H1 (cell line): ENCODE data around the gene TBKBP1. TPM values are rescaled to one million over a fixed set of nuclear protein-coding genes. Genes with fewer than 3 reads are reported as not detected.

Experiments
- CTCF ChIA-PET: fragments of 300-600 bp; sonication (Branson Sonifier 250); formaldehyde crosslinking; loops from one replicate; lab custom pipeline; 2021; ENCODE audit not compliant: partially characterized antibody; lab: Charles Lee
- POLR2A ChIA-PET: fragments of 300-600 bp; sonication (Branson Sonifier 250); formaldehyde crosslinking; loops from one replicate; lab custom pipeline; 2021; ENCODE audit warnings: inconsistent platforms; ENCODE audit not compliant: partially characterized antibody; lab: Charles Lee
- DNase-seq, 2 experiments: peaks; one replicate each; pipeline versions ENCODE4 v3.0.0 to v3.0.0-alpha.2; 2010 to 2022; ENCODE audit warnings: low spot score in 2 of 2, low read depth in 1 of 2, mixed read lengths in 1 of 2
- FAIRE-seq: peaks from 2 replicates; lab custom pipeline; 2011; peaks lifted over from hg19 to GRCh38; lab: Jason Lieb, UNC
- H2AFZ ChIP-seq: 2 replicates; pipeline ENCODE4 v1.8.1; 2012; ENCODE audit warnings: low read length, inconsistent platforms
- H2AK5ac ChIP-seq: 2 replicates; pipeline ENCODE4 v1.6.1; 2013; ENCODE audit warnings: low read depth, low read length
- H2BK120ac ChIP-seq: replicated peaks from 2 replicates; pipeline ENCODE3; 2013; ENCODE audit warnings: low read depth, low read length, inconsistent platforms
- H2BK12ac ChIP-seq: 2 replicates; pipeline ENCODE4 v1.6.1; 2013; ENCODE audit warnings: low read depth, low read length
- H2BK15ac ChIP-seq: 2 replicates; pipeline ENCODE4 v1.6.1; 2013; ENCODE audit warnings: low read length
- H2BK20ac ChIP-seq: 2 replicates; pipeline ENCODE4 v1.6.1; 2013; ENCODE audit warnings: low read length
- H2BK5ac ChIP-seq: 2 replicates; pipeline ENCODE4 v1.6.1; 2013; ENCODE audit warnings: low read depth, low read length
- H3K14ac ChIP-seq: 2 replicates; pipeline ENCODE4 v1.6.1; 2013; ENCODE audit warnings: inconsistent platforms; ENCODE audit not compliant: insufficient read length
- H3K18ac ChIP-seq: 2 replicates; pipeline ENCODE4 v1.6.1; 2013; ENCODE audit warnings: low read length; ENCODE audit errors: extremely low read depth
- H3K23ac ChIP-seq: 2 replicates; pipeline ENCODE4 v1.6.1; 2013; ENCODE audit warnings: inconsistent platforms; ENCODE audit not compliant: insufficient read length
- H3K23me2 ChIP-seq: 2 replicates; pipeline ENCODE4 v1.6.1; 2013; ENCODE audit warnings: low read depth, low read length
- H3K27ac ChIP-seq: 2 replicates; pipeline ENCODE4 v1.6.1; 2011; ENCODE audit warnings: low read depth, low read length, inconsistent platforms
- H3K27me3 ChIP-seq, 4 experiments: replicated peaks in 1 of 4; 1 replicate in 1 of 4; 2 replicates in 3 of 4; pipeline versions ENCODE4 v1.6.1 to v1.8.1; 2011 to 2013; ENCODE audit warnings: low read length in 3 of 4, mild to moderate bottlenecking in 3 of 4, inconsistent platforms in 2 of 4, mixed read lengths in 2 of 4, moderate library complexity in 1 of 4; ENCODE audit not compliant: control insufficient read depth in 3 of 4, insufficient read depth in 3 of 4; ENCODE audit errors: extremely low read depth in 1 of 4
- H3K36me3 ChIP-seq, 4 experiments: 2 replicates each; pipeline versions ENCODE4 v1.6.1 to v1.8.1; 2011 to 2013; ENCODE audit warnings: mild to moderate bottlenecking in 4 of 4, low read length in 3 of 4, moderate library complexity in 2 of 4, control low read depth in 1 of 4, inconsistent platforms in 1 of 4; ENCODE audit not compliant: insufficient read depth in 4 of 4, control insufficient read depth in 2 of 4
- H3K4ac ChIP-seq: replicated peaks from 2 replicates; pipeline ENCODE3; 2013; ENCODE audit warnings: low read length, low read depth, mixed read lengths, inconsistent platforms; ENCODE audit not compliant: insufficient read length
- H3K4me1 ChIP-seq, 4 experiments: replicated peaks in 1 of 4; 1 replicate in 1 of 4; 2 replicates in 3 of 4; pipeline versions ENCODE4 v1.6.1 to v1.8.1; 2011 to 2013; ENCODE audit warnings: low read length in 3 of 4, inconsistent platforms in 2 of 4, mixed read lengths in 1 of 4; ENCODE audit not compliant: insufficient read depth in 4 of 4, control insufficient read depth in 3 of 4
- H3K4me2 ChIP-seq, 2 experiments: 2 replicates each; pipeline versions ENCODE4 v1.6.1 to v1.8.1; 2011 to 2013; ENCODE audit warnings: low read depth in 2 of 2, low read length in 2 of 2, control low read depth in 1 of 2, inconsistent platforms in 1 of 2, mild to moderate bottlenecking in 1 of 2; ENCODE audit not compliant: insufficient read depth in 1 of 2
- H3K4me3 ChIP-seq, 4 experiments: fragments of 200-600, 300-600 bp in 1 of 4; sonication (generic), shearing (Covaris generic), sonication (Bioruptor Twin) in 1 of 4; 2 replicates each; pipeline versions ENCODE4 v1.5.1 to v1.8.1; 2011 to 2016; ENCODE audit warnings: low read length in 4 of 4, low read depth in 3 of 4, control low read depth in 2 of 4, inconsistent platforms in 2 of 4, mild to moderate bottlenecking in 2 of 4, mixed read lengths in 1 of 4, moderate library complexity in 1 of 4; ENCODE audit not compliant: insufficient read depth in 2 of 4; ENCODE audit errors: extremely low read depth in 1 of 4
- H3K56ac ChIP-seq: replicated peaks from 2 replicates; pipeline ENCODE3; 2013; ENCODE audit warnings: low read depth, mild to moderate bottlenecking, mixed read lengths, low read length, inconsistent platforms; ENCODE audit not compliant: insufficient read length
- H3K79me1 ChIP-seq: 2 replicates; pipeline ENCODE4 v1.6.1; 2013; ENCODE audit warnings: low read depth, low read length, control low read depth
- H3K79me2 ChIP-seq, 2 experiments: 2 replicates each; pipeline versions ENCODE4 v1.6.1 to v1.8.1; 2012 to 2013; ENCODE audit warnings: low read length in 2 of 2, mild to moderate bottlenecking in 2 of 2, inconsistent platforms in 1 of 2; ENCODE audit not compliant: insufficient read depth in 2 of 2, control insufficient read depth in 1 of 2
- H3K9ac ChIP-seq, 4 experiments: replicated peaks in 1 of 4; 1 replicate in 1 of 4; 2 replicates in 3 of 4; pipeline versions ENCODE4 v1.6.1 to v1.8.1; 2011 to 2013; ENCODE audit warnings: low read depth in 3 of 4, low read length in 3 of 4, control low read depth in 2 of 4, mild to moderate bottlenecking in 2 of 4, moderate library complexity in 2 of 4, inconsistent platforms in 1 of 4; ENCODE audit errors: extremely low read depth in 1 of 4
- H3K9me3 ChIP-seq, 2 experiments: 2 replicates each; pipeline versions ENCODE4 v1.6.1 to v1.8.1; 2012 to 2013; ENCODE audit warnings: mild to moderate bottlenecking in 2 of 2, moderate library complexity in 2 of 2, control low read depth in 1 of 2, inconsistent platforms in 1 of 2, low read depth in 1 of 2, low read length in 1 of 2, mixed read lengths in 1 of 2; ENCODE audit not compliant: insufficient read depth in 2 of 2
- H4K20me1 ChIP-seq, 2 experiments: replicated peaks in 1 of 2; 2 replicates each; pipeline versions ENCODE3 to v1.8.1; 2011 to 2013; ENCODE audit warnings: inconsistent platforms in 2 of 2, low read length in 2 of 2, mild to moderate bottlenecking in 1 of 2; ENCODE audit not compliant: insufficient read depth in 2 of 2, control insufficient read depth in 1 of 2
- H4K5ac ChIP-seq: 2 replicates; pipeline ENCODE4 v1.6.1; 2013; ENCODE audit warnings: low read length, low read depth, mixed read lengths, inconsistent platforms; ENCODE audit not compliant: insufficient read length
- H4K8ac ChIP-seq: 2 replicates; pipeline ENCODE4 v1.8.0; 2013; ENCODE audit warnings: mild to moderate bottlenecking, moderate library complexity, low read length, inconsistent platforms; ENCODE audit not compliant: insufficient read depth; ENCODE audit errors: extremely low read depth
- H4K91ac ChIP-seq: replicated peaks from 2 replicates; pipeline ENCODE3; 2013; ENCODE audit warnings: low read length, mixed read lengths, inconsistent platforms; ENCODE audit not compliant: insufficient read length
- GABPA ChIP-seq: IDR thresholded peaks from 2 replicates; pipeline ENCODE4 v1.6.1; 2011; ENCODE audit warnings: mild to moderate bottlenecking, low read length, moderate library complexity, borderline replicate concordance; ENCODE audit not compliant: insufficient read depth
- MAX ChIP-seq: IDR thresholded peaks from 2 replicates; pipeline ENCODE4 v1.6.1; 2012; ENCODE audit warnings: inconsistent platforms
- RFX5 ChIP-seq: IDR thresholded peaks from 2 replicates; pipeline ENCODE4 v1.6.1; 2011; ENCODE audit warnings: low read depth, low read length, improper control_type of control experiment, borderline replicate concordance
- SAP30 ChIP-seq: fragments of 300-600 bp; sonication (generic); IDR thresholded peaks from 2 replicates; pipeline ENCODE4 v1.7.1; 2012; ENCODE audit warnings: low read length, moderate library complexity, mild to moderate bottlenecking, inconsistent platforms; ENCODE audit not compliant: insufficient read depth, insufficient replicate concordance
- USF2 ChIP-seq: IDR thresholded peaks from 2 replicates; pipeline ENCODE4 v1.6.1; 2011; ENCODE audit warnings: low read length, improper control_type of control experiment
- WGBS, 2 experiments: shearing (Covaris generic) in 1 of 2; methylation state at CpG; one replicate each; pipeline versions ENCODE4 v1.1.6 to v1.1.7; 2013 to 2015; ENCODE audit warnings: low lambda C conversion rate in 2 of 2, mixed read lengths in 2 of 2, inconsistent platforms in 1 of 2, low coverage in 1 of 2, missing lambda C conversion rate in 1 of 2; ENCODE audit not compliant: insufficient replicate concordance in 2 of 2, insufficient coverage in 1 of 2, insufficient read length in 1 of 2; ENCODE audit errors: extremely low coverage in 1 of 2, missing lambda C conversion rate in 1 of 2; 5-methylcytosine and 5-hydroxymethylcytosine counted together
- polyA plus RNA-seq, 7 experiments: library from polyadenylated mRNA; depleted of rRNA in 3 of 7; stranded (reverse) in 5 of 7; unstranded in 2 of 7; fragments of >200 nt in 5 of 7; fragments of 200-250 nt in 2 of 7; gene quantifications; 1 replicate in 5 of 7; 2 replicates in 1 of 7; 4 replicates in 1 of 7; pipeline versions ENCODE4 v1.2.1 to v1.2.3, GENCODE V29; 2011 to 2013; ENCODE audit warnings: missing spikeins in 2 of 7, mixed read lengths in 2 of 7
- total RNA-seq: library from RNA; stranded (reverse); fragmentation: NEBNext Ultra II Directional; extraction: Animal tissue kit (Norgen Biotek cat#: 25700); gene quantifications from 2 replicates; pipeline ENCODE4 v1.2.1, GENCODE V29; 2021
- TF ChIP-seq, protein P1 (sequence below): IDR thresholded peaks from 2 replicates; pipeline ENCODE4 v1.6.1; 2012; ENCODE audit warnings: inconsistent platforms

The TBKBP1 gene
- total and polyA plus RNA-seq, 2 of the 8 experiments (the other 6 are each of a cell fraction or from before 2014, with no cell fraction given), result 6.3 to 15.1 TPM

DNA sequence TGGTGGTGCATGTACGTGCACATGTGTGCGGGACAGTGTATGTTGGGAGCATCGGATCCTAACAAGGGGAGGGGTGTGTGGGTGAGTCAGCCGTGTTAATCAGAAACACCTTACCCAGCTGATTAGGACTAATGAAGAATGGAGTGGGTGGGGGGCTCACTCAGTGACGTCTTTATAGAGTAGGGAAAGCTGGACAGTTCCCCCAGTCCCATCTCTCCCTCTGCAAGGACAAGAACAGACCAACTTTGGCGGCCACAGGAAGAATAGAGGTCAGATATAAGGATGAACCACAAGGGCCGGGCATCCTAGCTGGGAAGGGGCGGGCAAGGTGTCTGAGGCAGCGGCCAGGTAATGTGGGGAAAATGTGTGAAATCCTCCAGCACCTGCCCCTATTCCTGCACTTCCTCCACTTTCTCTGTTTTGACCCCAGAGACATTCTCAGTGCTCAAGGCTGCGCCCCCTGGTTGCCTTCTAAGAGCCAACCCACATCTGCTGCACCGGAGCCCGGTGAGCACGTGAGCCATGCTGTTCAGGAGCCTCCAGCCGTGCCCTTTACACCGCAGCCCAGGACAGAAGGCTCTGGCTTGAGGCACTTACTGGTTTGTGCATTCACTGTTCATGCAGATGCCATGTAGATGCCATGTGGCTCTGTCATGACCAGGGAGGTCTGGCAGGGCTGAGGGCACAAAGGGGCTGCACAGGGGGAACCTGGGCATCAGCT is 20.2 kb downstream of the TBKBP1 start:
- no peak overlapping the region for H3K14ac ChIP-seq
- no peak overlapping the region for H3K4ac ChIP-seq
- no peak overlapping the region for H3K18ac ChIP-seq
- CTCF ChIA-PET, result interaction anchor here (0.7 to 8.3 kb wide), 5 partner anchors 8 to 507 kb away, joined by 3 to 179 read pairs (median 3); partner anchors contain the start of genes TBKBP1 and TBX21
- DNase-seq, result no peak
- H2BK15ac ChIP-seq, result peak overlapping the region; percentile 46; the same call in 1 of the 2 replicates
- peak overlapping the region; percentile 44; the same call in 1 of the 2 replicates for H2BK12ac ChIP-seq
- no peak overlapping the region for H4K5ac ChIP-seq
- H3K23me2 ChIP-seq, result peaks cover under 1% of the 10 kb centered on the region; the same call in 1 of the 2 replicates
- H3K79me2 ChIP-seq, result no peaks in the 10 kb centered on the region
- FAIRE-seq, result no peak
- H3K36me3 ChIP-seq, result no peaks in the 10 kb centered on the region
- H2BK20ac ChIP-seq, result no peak overlapping the region; the same call in 1 of the 2 replicates
- H2AK5ac ChIP-seq, result no peak overlapping the region; the same call in 1 of the 2 replicates
- no peak overlapping the region for H3K4me2 ChIP-seq
- H3K27me3 ChIP-seq, result peaks cover 0 to 11% (median 4%) of the 10 kb centered on the region in 4 experiments; a peak in 4 of 7 replicates
- no peaks in the 10 kb centered on the region for H3K79me1 ChIP-seq
- no peak overlapping the region for H3K56ac ChIP-seq
- no peak overlapping the region; the same call in 1 of the 2 replicates for H4K8ac ChIP-seq
- H3K4me3 ChIP-seq, result no peak overlapping the region
- no peak overlapping the region for H2AFZ ChIP-seq
- 70% methylated on average over 14 of the region's 15 CpGs; no CpG with 5 or more reads in 1 of the 2 experiments for WGBS, 2 experiments
- H2BK120ac ChIP-seq, result no peak overlapping the region
- H3K23ac ChIP-seq, result no peak overlapping the region
- H3K9ac ChIP-seq, result no peak overlapping the region
- 0 out of 2 replicates have a peak overlapping the region, but pooled peaks have one; percentile 60 for H2BK5ac ChIP-seq
- peaks cover 0 to 18% (median 6%) of the 10 kb centered on the region in 4 experiments; a peak in 6 of 7 replicates for H3K4me1 ChIP-seq
- no peaks in the 10 kb centered on the region for H4K20me1 ChIP-seq
- no peaks in the 10 kb centered on the region for H3K9me3 ChIP-seq
- POLR2A ChIA-PET, result interaction anchor here (1.0 to 1.9 kb wide), 4 partner anchors 12 to 27 kb away, joined by 3 to 6 read pairs (median 4); no protein-coding TSS in a partner anchor
- no peak overlapping the region for H4K91ac ChIP-seq
- H3K27ac ChIP-seq, result no peak overlapping the region; the same call in 1 of the 2 replicates
- TF ChIP-seq GABPA (no peak), MAX (peak; percentile 84), USF2 (peak; percentile 52), SAP30 (no peak), RFX5 (no peak)
- TF ChIP-seq, protein P1, sequence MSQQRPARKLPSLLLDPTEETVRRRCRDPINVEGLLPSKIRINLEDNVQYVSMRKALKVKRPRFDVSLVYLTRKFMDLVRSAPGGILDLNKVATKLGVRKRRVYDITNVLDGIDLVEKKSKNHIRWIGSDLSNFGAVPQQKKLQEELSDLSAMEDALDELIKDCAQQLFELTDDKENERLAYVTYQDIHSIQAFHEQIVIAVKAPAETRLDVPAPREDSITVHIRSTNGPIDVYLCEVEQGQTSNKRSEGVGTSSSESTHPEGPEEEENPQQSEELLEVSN, result peak; percentile 38; the same call in 1 of the 2 replicates
